Measurements from ENCODE around the gene CEBPG.

CEBPG gene

GRCh38 chr19:33388725-33389420 lies 15.4 kb downstream of the CEBPG start:
- TF ChIP-seq, protein P1, sequence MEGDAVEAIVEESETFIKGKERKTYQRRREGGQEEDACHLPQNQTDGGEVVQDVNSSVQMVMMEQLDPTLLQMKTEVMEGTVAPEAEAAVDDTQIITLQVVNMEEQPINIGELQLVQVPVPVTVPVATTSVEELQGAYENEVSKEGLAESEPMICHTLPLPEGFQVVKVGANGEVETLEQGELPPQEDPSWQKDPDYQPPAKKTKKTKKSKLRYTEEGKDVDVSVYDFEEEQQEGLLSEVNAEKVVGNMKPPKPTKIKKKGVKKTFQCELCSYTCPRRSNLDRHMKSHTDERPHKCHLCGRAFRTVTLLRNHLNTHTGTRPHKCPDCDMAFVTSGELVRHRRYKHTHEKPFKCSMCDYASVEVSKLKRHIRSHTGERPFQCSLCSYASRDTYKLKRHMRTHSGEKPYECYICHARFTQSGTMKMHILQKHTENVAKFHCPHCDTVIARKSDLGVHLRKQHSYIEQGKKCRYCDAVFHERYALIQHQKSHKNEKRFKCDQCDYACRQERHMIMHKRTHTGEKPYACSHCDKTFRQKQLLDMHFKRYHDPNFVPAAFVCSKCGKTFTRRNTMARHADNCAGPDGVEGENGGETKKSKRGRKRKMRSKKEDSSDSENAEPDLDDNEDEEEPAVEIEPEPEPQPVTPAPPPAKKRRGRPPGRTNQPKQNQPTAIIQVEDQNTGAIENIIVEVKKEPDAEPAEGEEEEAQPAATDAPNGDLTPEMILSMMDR (IDR thresholded peaks at IDR 0.05; ENCODE audit: control insufficient read depth, extremely low read depth, insufficient read depth) = no peak
- no peak overlapping the region for H3K4me3 ChIP-seq (ENCODE audit: low read depth, low read length)
- no peak for DNase-seq (ENCODE audit: low read depth)

- TF ChIP-seq, protein P1 (IDR thresholded peaks at IDR 0.05; ENCODE audit: control insufficient read depth, extremely low read depth, insufficient read depth) = no peak
- DNase-seq (ENCODE audit: low read depth) = no peak
- H3K4me3 ChIP-seq (ENCODE audit: low read depth, low read length) = no peak overlapping the region
Observed at GRCh38 chr19:33389421-33390100, 16.1 kb downstream of the CEBPG start.

DNA sequence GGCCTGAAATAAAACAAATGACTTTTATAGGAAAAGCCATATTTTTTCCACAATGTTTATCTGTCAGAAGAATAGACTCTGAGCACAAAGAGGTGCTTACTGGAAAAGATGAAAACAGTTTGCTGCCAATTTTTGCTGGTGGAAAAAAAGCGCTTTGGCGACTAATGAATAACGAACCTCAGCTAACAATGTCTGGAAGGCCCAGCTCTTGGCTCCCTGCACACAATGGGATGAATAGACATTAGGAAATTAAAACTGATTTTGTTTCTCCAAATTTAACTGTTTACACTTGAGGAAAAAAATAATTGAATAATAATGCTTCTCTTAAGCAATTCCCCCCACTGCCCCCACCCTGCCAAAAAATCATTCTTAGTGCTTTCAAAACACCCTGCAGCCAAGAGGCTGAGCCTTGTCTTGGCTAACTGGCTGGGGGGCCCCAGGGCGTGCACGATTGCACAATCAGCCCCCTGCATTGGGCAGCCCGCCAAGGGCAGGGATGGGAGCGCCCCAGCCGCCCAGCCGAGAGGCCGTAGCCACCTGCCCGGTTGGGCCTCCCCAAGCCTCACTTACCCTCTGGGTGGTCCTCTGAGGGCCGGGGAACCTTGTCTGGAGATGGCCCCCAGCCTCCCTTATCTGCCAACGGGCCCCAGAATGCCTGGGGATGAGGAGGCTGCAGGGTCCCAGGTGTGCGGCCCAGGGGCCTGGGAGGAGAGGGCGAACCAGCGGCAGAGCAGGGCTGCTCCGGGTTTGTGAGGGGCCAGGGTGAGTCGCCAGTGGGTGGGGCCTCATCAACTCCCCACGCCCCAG lies 16.8 kb downstream of the CEBPG start:
- TF ChIP-seq, protein P1 (IDR thresholded peaks at IDR 0.05; ENCODE audit: control insufficient read depth, extremely low read depth, insufficient read depth) = no peak
- H3K4me3 ChIP-seq (ENCODE audit: low read depth, low read length) = no peak overlapping the region
- no peak for DNase-seq (ENCODE audit: low read depth)

DNA sequence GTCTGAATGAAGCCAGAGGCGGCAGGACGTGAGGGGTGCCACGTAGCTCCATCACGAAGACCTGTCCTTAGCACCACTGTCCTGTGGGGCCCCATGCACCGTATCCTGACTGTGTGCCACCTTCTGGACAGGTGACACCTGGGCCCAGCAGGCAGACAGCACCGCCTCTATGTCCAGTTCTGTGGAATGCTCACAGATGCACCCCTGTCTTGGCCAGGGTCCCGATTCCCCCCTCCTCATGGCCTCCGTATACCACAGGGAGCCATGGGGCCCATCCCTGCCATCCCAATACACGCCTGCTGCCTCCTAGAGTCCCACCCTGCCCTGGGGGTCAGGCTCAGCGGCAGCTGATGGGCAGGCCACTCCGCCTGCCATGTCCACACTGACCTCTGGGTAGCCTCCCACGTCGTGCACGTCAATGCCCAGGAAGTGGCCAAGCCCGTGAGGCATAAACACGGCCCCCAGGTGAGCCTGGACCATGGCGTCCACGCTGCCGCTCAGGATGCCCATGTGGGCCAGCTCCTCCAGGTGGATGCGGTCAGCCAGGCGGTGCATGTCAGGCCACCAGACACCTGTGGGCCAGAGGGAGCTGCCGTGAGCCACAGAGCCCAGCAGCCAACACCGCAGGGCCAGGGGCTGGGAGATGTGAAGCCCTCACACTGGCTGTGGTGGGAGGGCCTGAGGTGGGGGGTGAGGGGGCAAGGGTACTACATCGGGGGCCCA lies 17.6 kb downstream of the CEBPG start:
- no peak overlapping the region for H3K4me3 ChIP-seq (ENCODE audit: low read depth, low read length)
- TF ChIP-seq, protein P1 (IDR thresholded peaks at IDR 0.05; ENCODE audit: control insufficient read depth, extremely low read depth, insufficient read depth) = no peak
- DNase-seq (ENCODE audit: low read depth) = no peak

GRCh38 chr19:33391631-33392249 lies 18.2 kb downstream of the CEBPG start:
- TF ChIP-seq, protein P1 (IDR thresholded peaks at IDR 0.05; ENCODE audit: control insufficient read depth, extremely low read depth, insufficient read depth) = no peak
- DNase-seq (ENCODE audit: low read depth) = no peak

More at GRCh38 chr19:33391631-33392249, 18.2 kb downstream of the CEBPG start:
- no peak overlapping the region for H3K4me3 ChIP-seq (ENCODE audit: low read depth, low read length)
